Left cardiac atrium (tissue), 4 donors: ENCODE results near the gene REXO1. TPM values are rescaled to one million over a fixed set of nuclear protein-coding genes. Genes with fewer than 3 reads are reported as not detected.

ENCODE experiments used
- ATAC-seq, 2 donors: fragments of 200-7000 bp; cut with Tn5 transposase; one replicate each; pipeline ENCODE4 v1.9.1; 2020; ENCODE audit warnings: mild to moderate bottlenecking in 2 of 2, moderate library complexity in 2 of 2
- DNase-seq: peaks from one replicate; pipeline ENCODE4 v3.0.0-alpha.2; 2020
- intact Hi-C, 2 donors: fragments of 100-400 bp; cut with DNase I; formaldehyde crosslinking; loops; one replicate each; pipeline versions ENCODE4 v1.14.1 to v1.15.1; 2022 to 2023
- total RNA-seq, 2 donors: library from RNA; stranded (reverse); fragmentation: NEBNext Ultra II Directional; extraction: Animal tissue kit (Norgen Biotek cat#: 25700); gene quantifications; one replicate each; pipeline ENCODE4 v1.2.1, GENCODE V29; 2021
- donor health status: DM: no; HTN: yes; CAD: no.
- donor health status: DM: no; HTN: yes; CAD: no; lungs with severe emphysema.
- donor health status: DM: yes; HTN: yes; CAD: no.
- donor health status: Dilated cardiomyopathy.

REXO1 gene
- total RNA-seq, 2 donors from 2014 or later, result 14.8 to 22.3 TPM

DNA sequence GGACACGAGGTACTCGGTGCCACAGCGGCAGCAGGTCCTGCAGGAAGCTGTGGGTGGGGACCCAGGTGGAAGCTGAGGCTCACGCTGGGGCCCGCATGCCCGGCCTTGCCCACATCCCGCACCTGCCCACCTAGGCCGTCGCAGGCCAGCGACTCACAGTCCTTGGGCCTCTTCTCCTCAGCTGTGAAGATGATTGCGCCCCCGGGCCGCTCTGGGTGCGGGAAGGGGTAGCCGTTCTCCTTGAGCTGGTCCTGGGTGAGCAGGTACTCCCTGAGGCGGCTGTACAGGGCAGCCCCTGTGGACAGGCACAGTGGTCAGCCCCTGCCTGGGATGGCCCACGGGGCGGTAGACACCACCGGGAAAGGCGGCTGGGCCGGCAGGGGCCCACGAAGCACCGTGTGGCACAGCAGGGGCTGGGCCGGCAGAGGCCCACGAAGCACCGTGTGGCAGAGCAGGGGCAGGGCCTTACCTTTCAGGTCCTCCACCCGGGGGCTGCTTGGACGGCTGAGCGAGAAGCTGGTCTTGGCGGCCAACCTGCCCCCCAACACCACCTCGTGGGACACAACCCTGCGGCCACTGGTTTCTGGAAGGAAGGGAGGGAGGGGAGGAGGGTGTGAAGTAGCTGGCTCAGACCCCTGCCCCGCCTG is 29.6 kb downstream of the REXO1 start:
- intact Hi-C loops, result no loop called here
- DNase-seq, result no peak

DNA sequence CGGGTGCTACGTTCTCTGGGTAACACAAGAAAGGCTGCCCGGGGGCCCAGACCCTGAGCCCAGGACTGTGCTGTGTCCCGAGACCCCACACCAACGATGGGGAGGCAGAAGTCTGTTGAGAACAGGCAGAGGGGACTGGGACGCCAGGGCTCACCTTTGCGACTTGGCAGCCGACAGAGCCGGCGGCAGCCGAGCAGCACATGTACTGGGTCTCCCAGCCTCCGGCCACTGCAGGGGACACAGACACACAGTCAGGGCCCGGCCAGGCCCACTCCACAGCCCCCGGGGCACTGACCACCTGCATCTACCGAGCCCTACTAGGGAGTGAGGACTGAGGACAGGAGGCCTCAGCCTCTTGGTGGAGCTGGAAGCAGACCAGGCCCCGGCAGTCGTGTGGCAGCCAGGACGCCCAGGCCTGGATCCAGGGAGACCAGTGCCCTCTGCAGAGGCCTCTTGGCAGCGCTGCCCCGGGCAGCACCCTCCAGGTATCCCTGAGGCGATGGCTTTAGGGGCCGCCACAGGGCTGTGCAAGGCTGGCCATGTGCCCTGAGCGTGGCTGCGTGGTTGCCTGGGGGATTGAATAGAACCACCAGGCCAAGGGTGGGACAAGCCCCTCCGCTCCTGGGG is 30.6 kb downstream of the REXO1 start:
- ATAC-seq (no peak), DNase-seq (no peak)
- intact Hi-C loops, result no loop called here

More for the DNA sequence above, 29.6 kb downstream of the REXO1 start:
- ATAC-seq, result no peak

GRCh38 chr19:1816530-1817298 is 31.6 kb downstream of the REXO1 start:
- no peak for DNase-seq
- intact Hi-C loops, result no loop called here
- ATAC-seq, result no peak

- intact Hi-C loops, result no loop called here
- DNase-seq (no peak), ATAC-seq (no peak)
Observed at GRCh38 chr19:1815605-1816529, 32.4 kb downstream of the REXO1 start.

GRCh38 chr19:1814833-1815604 is 33.3 kb downstream of the REXO1 start:
- intact Hi-C loops, result no loop called here
- DNase-seq (no peak), ATAC-seq (no peak)

DNA sequence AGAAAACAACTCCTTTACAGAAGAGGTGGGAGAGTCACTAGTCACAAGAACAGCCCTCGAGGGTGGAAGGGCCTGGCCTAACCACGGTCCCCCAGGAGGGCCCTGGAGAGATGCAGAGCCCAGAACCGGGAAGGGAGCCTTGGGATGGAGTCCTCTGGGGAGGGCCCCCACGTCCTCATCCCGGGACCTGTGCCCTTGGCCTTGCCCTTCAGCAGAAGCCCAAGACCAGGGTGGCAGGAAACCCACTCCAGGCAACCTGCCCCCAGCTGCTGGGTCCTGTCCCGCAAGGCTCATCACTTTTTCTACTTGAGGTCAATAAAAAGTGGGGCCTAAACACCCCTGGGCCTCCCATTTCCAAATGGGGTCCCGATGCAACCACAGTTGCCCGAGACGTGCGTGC is 33.9 kb downstream of the REXO1 start:
- intact Hi-C loops, result no loop called here
- no peak for DNase-seq
- no peak for ATAC-seq

DNA sequence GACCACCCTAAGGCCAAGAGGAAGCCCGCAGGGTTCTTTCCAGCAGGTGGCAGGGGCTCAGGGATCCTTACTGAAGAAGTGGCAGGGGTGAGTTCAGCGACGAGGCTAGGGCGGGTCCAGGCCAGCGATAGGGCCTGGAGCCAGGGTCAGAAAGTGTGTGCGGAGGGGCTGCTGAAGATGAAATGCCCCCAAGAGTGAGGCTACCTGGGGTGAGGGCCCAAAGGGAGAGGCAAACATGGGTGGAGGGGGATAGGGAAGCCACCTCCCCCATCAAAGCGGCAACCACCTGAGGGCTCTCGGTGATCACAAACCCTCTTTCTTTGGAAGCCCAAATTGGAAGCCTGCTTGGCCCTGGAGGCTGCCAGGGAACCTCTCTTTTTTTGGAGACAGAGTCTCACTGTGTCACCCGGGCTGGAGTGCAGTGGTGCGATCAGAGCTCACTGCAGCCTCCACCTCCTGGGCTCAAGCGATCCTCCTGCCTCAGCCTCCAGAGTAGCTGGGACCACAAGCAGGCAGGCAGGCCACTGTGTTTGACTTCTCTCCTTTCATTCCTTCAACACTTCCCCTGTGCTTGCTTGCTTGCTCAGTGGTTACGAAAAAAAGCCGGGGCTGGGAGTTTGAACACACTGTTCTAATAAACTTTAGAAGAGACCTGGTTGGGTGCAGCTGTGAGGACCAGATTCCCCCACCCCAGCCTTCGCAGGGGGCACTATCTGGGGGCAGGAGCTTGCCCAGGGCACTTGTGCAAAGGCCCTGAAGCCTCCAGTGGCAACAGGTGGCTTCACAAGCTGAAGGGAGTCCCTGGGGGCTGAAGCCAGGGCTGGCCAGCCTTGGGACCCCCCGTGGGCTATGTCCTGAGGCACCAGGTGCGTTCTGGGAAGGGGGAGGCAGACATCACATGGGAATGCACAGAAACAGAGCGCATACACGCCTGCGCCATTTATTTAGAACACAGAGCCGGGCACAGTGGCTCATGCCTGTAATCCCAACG is 34.8 kb downstream of the REXO1 start:
- no peak for ATAC-seq
- intact Hi-C loops, result no loop called here
- no peak for DNase-seq

- peak; percentile 97 for DNase-seq
- ATAC-seq, result peak; percentile 93 to 94
- intact Hi-C loops, result no loop called here
Observed at GRCh38 chr19:1812426-1813191, 35.7 kb downstream of the REXO1 start.

DNA sequence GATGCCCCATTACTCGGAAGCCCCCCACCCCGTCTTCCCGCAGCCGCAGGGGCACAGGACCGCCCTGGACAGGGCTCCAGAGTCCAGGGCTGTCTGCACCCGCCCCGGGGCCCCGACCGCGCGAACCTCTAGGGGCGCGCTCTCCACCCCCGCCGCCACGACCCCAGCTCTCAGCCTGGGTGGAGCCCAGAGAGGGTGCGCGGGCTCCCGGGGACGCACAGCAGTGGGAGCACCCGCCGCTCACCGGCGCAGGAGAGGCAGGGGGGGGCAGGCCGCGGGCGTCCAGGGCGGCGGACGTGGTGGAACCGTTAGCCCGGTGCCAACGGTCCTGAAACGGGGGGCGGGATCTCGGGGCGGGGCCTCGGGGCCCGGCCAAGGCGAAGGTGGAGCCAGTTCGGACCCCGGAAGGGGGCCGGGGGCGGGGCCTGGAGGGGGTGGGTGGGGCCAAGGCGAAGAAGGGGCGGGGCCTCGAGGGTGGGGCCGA is 36.3 kb downstream of the REXO1 start, which contains the start of gene ATP8B3:
ATP8B3 (minus strand) TSS at position 335 of the 484 bp plus-strand sequence. CDS start 540 bp downstream, outside the sequence.
- DNase-seq (no peak), ATAC-seq (peak in 1 of 2 donors; percentile 3)
- intact Hi-C loops, result no loop called here

- ATAC-seq (peak in 1 of 2 donors; percentile 18), DNase-seq (peak; percentile 76)
- intact Hi-C loops, result no loop called here
Observed at GRCh38 chr19:1811472-1811894, 36.8 kb downstream of the REXO1 start.

DNA sequence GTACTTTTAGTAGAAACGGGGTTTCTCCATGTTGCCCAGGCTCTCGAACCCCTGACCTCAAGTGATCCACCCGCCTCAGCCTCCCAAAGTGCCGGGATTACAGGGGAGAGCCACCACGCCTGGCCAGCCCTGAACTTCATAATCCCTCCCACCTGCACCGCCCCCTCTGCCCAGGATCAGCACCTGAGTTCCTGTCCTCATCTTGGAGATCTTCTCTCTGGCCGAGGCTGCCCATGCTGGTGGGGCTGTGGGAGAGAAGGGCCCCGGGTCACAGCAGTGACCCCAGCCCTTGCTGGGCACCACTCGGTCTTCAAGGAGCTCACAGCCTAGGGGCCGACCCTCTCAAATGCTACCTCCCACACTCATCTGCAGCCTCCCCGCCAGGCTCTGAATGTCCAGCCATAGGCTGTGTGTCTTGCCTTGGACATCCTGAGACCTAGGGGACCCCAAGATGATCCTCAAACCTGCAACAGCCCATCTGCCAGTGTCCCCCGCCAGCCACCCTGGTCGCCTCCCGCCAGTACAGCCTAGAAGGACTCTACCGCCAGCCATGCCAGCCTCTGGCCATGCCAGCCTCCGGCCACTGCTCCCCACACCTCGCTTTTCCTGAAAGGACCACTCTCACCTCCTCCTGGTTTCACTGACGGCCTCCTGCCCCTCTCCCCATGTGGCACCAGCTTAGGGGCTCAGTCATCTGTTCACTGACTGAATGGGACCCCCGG is 37.7 kb downstream of the REXO1 start:
- DNase-seq, result no peak
- intact Hi-C loops, result no loop called here
- no peak for ATAC-seq

GRCh38 chr19:1809678-1810077 is 38.6 kb downstream of the REXO1 start:
- intact Hi-C loops, result no loop called here
- no peak for DNase-seq

DNA sequence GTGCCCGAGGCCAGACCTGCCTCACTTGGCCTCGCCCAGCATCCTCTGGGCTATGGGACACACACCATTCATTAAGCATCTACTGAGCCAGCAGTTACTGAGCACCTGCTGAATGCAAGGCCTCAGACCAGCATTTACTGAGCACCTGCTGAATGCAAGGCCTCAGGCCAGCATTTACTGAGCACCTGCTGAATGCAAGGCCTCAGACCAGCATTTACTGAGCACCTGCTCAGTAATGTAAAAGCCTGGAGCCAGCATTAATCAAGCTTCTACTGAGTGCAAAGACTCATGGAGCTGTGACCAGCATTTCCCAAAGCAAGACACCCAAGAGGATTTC is 39.9 kb downstream of the REXO1 start:
- intact Hi-C loops, result no loop called here
- DNase-seq (no peak), ATAC-seq (no peak)

More at GRCh38 chr19:1809678-1810077, 38.6 kb downstream of the REXO1 start:
- no peak for ATAC-seq

DNA sequence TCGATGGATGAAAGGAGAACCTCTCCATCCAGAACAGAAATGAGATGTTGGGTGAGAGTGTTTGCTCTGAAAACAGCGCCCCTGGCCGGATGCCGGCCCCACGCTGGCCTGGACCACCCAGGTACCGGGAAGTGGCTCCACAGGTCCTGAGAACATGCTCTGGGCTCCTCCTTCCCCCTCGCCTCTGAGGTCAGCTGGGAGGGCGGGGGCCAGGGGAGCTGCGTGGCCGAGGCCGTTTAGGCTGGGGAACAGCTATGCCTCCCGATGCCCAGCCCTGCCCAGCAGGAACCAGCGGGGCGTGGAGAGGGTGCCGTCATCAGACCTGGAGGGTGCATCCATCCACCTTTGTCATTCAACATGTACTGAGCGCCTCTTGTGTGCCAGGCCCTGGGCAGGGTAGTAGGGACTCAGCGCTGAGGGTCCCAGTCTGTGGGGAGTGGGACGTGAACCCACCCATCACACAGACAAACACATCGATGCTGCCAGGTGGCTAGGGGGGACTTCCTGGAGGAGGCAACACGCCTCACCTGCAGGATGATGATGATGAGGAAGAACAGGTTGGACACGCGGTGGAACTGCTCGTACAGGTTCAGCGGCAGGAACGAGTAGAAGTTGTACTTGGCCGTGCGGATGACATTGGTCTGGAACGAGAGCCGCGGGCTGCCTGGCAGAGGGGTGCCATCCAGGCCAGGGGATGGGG is 40.4 kb downstream of the REXO1 start:
- ATAC-seq, result no peak
- intact Hi-C loops, result no loop called here
- no peak for DNase-seq

- intact Hi-C loops, result no loop called here
- ATAC-seq, result no peak
- DNase-seq, result no peak
Observed at GRCh38 chr19:1807030-1807694, 41.1 kb downstream of the REXO1 start.
